Measurements from ENCODE around the gene NUP153. TPM values are rescaled to one million over a fixed set of nuclear protein-coding genes. Genes with fewer than 3 reads are reported as not detected.

NUP153 gene
- total and polyA plus RNA-seq, 10 of the 15 experiments (the other 5 are each of a cell fraction or from before 2014, with no cell fraction given), result 13.9 to 77.7 (median 56.2) TPM

DNA sequence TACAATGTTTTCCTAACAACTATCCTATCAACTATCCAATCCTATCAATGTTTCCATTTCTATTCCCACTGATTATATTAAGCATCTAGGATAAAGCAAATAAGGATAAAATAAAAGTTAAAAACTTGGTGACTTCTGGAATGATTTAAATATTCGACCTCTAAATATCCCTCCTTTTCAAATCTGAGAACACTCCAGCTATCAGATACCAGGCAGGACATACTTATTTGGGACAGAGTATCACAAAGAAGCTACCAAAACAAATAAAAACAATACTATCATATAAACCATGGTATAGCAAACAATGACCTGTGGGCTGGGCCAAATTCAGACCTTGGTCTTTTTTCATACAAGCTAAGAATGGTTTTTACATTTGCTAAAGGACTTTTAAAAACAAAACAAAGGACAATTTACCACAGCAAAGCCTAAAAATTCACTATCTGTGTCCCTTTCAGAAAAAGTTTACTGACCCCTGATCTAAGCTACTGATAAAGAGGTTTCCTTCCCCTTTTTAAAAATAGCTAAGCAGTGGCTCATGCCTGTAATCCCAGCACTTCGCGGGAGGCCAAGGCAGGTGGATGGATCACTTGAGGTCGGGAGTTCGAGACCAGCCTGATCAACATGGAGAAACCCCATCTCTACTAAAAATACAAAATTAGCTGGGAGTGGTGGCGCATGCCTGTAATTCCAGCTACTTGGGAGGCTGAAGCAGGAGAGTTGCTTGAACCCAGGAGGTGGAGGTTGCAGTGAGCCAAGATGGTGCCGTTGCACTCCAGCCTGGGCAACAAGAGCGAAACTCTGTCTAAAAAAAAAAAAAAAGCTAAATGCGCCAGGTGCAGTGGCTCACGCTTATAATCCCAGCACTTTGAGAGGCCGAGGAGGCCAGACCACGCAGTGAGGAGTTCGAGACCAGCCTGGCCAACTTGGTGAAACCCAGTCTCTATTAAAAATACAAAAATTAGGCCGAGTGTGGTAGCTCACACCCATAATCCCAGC, 6.0 kb downstream of the NUP153 start:
- Histone ChIP-seq H3K4me3 (peak overlapping the region; percentile 43; the same call in 1 of the 2 replicates), H3K27me3 (replicated peaks in 1 of 2; ENCODE audit: control insufficient read depth in 2 of 2, insufficient read depth in 2 of 2, low read length in 1 of 2) (no peaks in the 10 kb centered on the region), H4K20me1 (ENCODE audit: control insufficient read depth, insufficient read depth) (no peaks in the 10 kb centered on the region), H2AFZ (ENCODE audit: control insufficient read depth, low read depth, low read length) (no peak overlapping the region), H3K9me3 (replicated peaks; ENCODE audit: control insufficient read depth, insufficient read depth, low read length) (no peaks in the 10 kb centered on the region), H3K4me1 (ENCODE audit: control insufficient read depth, insufficient read depth, low read length) (peaks cover 2% of the 10 kb centered on the region; the same call in 1 of the 2 replicates), H3K79me2 (ENCODE audit: control insufficient read depth, insufficient read depth, low read length) (peaks cover 92% of the 10 kb centered on the region), H3K9ac (ENCODE audit: control insufficient read depth, insufficient read depth, low read length) (no peak overlapping the region), H3K36me3 (ENCODE audit: control insufficient read depth in 2 of 2, insufficient read depth in 2 of 2, low read length in 1 of 2) (peaks cover 0 to 2% of the 10 kb centered on the region in 2 experiments; a peak in 1 of 4 replicates), H3K4me2 (ENCODE audit: control insufficient read depth, insufficient read depth) (peak overlapping the region; percentile 38), H3K27ac (ENCODE audit: control insufficient read depth, insufficient read depth) (peak overlapping the region; percentile 9; the same call in 1 of the 2 replicates)
- TSS peak; percentile 4 for BruUV-seq (replicated peaks)
- TF ChIP-seq, protein P1, sequence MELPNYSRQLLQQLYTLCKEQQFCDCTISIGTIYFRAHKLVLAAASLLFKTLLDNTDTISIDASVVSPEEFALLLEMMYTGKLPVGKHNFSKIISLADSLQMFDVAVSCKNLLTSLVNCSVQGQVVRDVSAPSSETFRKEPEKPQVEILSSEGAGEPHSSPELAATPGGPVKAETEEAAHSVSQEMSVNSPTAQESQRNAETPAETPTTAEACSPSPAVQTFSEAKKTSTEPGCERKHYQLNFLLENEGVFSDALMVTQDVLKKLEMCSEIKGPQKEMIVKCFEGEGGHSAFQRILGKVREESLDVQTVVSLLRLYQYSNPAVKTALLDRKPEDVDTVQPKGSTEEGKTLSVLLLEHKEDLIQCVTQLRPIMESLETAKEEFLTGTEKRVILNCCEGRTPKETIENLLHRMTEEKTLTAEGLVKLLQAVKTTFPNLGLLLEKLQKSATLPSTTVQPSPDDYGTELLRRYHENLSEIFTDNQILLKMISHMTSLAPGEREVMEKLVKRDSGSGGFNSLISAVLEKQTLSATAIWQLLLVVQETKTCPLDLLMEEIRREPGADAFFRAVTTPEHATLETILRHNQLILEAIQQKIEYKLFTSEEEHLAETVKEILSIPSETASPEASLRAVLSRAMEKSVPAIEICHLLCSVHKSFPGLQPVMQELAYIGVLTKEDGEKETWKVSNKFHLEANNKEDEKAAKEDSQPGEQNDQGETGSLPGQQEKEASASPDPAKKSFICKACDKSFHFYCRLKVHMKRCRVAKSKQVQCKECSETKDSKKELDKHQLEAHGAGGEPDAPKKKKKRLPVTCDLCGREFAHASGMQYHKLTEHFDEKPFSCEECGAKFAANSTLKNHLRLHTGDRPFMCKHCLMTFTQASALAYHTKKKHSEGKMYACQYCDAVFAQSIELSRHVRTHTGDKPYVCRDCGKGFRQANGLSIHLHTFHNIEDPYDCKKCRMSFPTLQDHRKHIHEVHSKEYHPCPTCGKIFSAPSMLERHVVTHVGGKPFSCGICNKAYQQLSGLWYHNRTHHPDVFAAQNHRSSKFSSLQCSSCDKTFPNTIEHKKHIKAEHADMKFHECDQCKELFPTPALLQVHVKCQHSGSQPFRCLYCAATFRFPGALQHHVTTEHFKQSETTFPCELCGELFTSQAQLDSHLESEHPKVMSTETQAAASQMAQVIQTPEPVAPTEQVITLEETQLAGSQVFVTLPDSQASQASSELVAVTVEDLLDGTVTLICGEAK (IDR thresholded peaks at IDR 0.05; ENCODE audit: borderline replicate concordance), result no peak
- TF ChIP-seq ZSCAN29 (IDR thresholded peaks at IDR 0.05) (no peak), IRF3 (IDR thresholded peaks at IDR 0.05) (no peak), BHLHE40 (IDR thresholded peaks at IDR 0.05; ENCODE audit: borderline replicate concordance in 1 of 2, low read depth in 2 of 2, low read length in 1 of 2) (no peak), YY1 (IDR thresholded peaks at IDR 0.05; ENCODE audit: low read depth, low read length) (no peak), ZNF24 (IDR thresholded peaks at IDR 0.05) (peak; percentile 94), CHD1 (IDR thresholded peaks at IDR 0.05; ENCODE audit: low read depth, low read length) (no peak), IKZF1 (conservative IDR thresholded peaks at IDR 0.05) (peak; percentile 48)
- ATAC-seq (no peak), DNase-seq (ENCODE audit: low read depth, low spot score) (no peak), FAIRE-seq (no peak)
- in situ Hi-C loops (cut with MboI) (loop anchor here (5.0 kb wide), 1 partner anchor 452 kb away; no protein-coding TSS in a partner anchor), intact Hi-C loops (cut with micrococcal nuclease; ENCODE audit: unreplicated experiment) (loop anchor here (10.0 kb wide), 1 partner anchor 454 kb away; the partner anchor contains the start of genes KDM1B and TPMT)
- ChIA-PET RAD21 (ENCODE audit: unreplicated experiment) (interaction anchor here (0.7 to 3.8 kb wide), 7 partner anchors 9 to 120 kb away, joined by 3 to 13 read pairs (median 5); partner anchors contain the start of gene FAM8A1), POLR2A (interaction anchor here (1.0 to 3.0 kb wide), 3 partner anchors 9 to 103 kb away, joined by 3 to 12 read pairs (median 10); partner anchors contain the start of gene FAM8A1), CTCF (interaction anchor here (0.6 to 4.5 kb wide), 12 partner anchors 9 to 558 kb away, joined by 3 to 37 read pairs (median 4); partner anchors contain the start of gene FAM8A1), SMC1A (ENCODE audit: uncharacterized antibody, unreplicated experiment) (interaction anchor here (0.6 to 4.4 kb wide), 11 partner anchors 8 to 206 kb away, joined by 3 to 32 read pairs (median 6); no protein-coding TSS in a partner anchor)
- 46% methylated on average over 14 of the region's 14 CpGs for WGBS (ENCODE audit: insufficient coverage, insufficient replicate concordance, low lambda C conversion rate, missing lambda C conversion rate)

All from GM12878 (cell line).